Fibroblast of lung (primary cell): Measurements from ENCODE around the gene CRYBA2.

Experiments used
- EZH2 ChIP-seq: IDR thresholded peaks from 2 replicates; pipeline ENCODE4 v1.5.1; 2012; ENCODE audit warnings: low read length, control low read depth, mild to moderate bottlenecking; ENCODE audit errors: missing control alignments
- TF ChIP-seq, protein P1 (sequence below), 2 donors: IDR thresholded peaks in 1 of 2; conservative IDR thresholded peaks in 1 of 2; 1 replicate in 1 of 2; 2 replicates in 1 of 2; pipeline ENCODE4 v1.5.1; 2011 to 2012; ENCODE audit warnings: low read length in 2 of 2, control low read depth in 1 of 2, inconsistent platforms in 1 of 2, low read depth in 1 of 2, mild to moderate bottlenecking in 1 of 2

DNA sequence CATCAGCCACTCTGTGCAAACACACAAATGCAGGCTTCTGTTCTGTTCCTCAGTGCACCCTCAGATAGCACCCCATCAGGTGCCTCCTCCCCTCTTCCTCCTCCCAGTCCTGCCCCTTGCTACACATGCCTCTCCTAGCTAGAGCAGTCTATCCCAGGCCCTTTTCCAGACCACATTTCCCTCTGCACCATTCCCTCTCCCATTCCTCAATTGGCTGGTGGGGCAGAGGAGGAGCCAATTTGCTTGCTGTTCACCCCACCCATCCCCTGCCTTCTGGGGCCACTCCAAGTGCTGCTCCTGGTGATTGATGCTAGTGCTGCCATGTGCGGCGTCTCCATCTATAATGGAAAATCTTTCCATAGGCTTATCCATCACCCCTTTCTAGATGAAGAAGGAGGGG lies 42.7 kb upstream of the CRYBA2 start:
- TF ChIP-seq, protein P1, sequence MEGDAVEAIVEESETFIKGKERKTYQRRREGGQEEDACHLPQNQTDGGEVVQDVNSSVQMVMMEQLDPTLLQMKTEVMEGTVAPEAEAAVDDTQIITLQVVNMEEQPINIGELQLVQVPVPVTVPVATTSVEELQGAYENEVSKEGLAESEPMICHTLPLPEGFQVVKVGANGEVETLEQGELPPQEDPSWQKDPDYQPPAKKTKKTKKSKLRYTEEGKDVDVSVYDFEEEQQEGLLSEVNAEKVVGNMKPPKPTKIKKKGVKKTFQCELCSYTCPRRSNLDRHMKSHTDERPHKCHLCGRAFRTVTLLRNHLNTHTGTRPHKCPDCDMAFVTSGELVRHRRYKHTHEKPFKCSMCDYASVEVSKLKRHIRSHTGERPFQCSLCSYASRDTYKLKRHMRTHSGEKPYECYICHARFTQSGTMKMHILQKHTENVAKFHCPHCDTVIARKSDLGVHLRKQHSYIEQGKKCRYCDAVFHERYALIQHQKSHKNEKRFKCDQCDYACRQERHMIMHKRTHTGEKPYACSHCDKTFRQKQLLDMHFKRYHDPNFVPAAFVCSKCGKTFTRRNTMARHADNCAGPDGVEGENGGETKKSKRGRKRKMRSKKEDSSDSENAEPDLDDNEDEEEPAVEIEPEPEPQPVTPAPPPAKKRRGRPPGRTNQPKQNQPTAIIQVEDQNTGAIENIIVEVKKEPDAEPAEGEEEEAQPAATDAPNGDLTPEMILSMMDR (conservative IDR thresholded peaks at IDR 0.05 in 1 of 2, IDR thresholded peaks at IDR 0.05 in 1 of 2; ENCODE audit: low read depth in 1 of 2, low read length in 2 of 2): no peak
- no peak for TF ChIP-seq EZH2
